GM15510 (cell line): Measurements from ENCODE around the gene GPC6.

Source experiments
- POLR2A ChIP-seq: IDR thresholded peaks from 3 replicates; pipeline ENCODE4 v1.6.1; 2011; ENCODE audit warnings: borderline replicate concordance; ENCODE audit not compliant: insufficient read length; ENCODE audit errors: extremely low read depth

GPC6 gene

GRCh38 chr13:93915269-93915809, 688.7 kb downstream of the GPC6 start:
- no peak for TF ChIP-seq POLR2A

GRCh38 chr13:93922063-93922855, 695.7 kb downstream of the GPC6 start:
- no peak for TF ChIP-seq POLR2A

- TF ChIP-seq POLR2A: no peak
Observed at GRCh38 chr13:93925990-93926389, 699.4 kb downstream of the GPC6 start.

- no peak for TF ChIP-seq POLR2A
Observed at GRCh38 chr13:93926425-93926824, 699.8 kb downstream of the GPC6 start.

- no peak for TF ChIP-seq POLR2A
Observed at GRCh38 chr13:93927431-93927830, 700.8 kb downstream of the GPC6 start.

- no peak for TF ChIP-seq POLR2A
Observed at GRCh38 chr13:93932901-93933300, 706.3 kb downstream of the GPC6 start.

- no peak for TF ChIP-seq POLR2A
Observed at GRCh38 chr13:93936901-93937300, 710.3 kb downstream of the GPC6 start.

- no peak for TF ChIP-seq POLR2A
Observed at GRCh38 chr13:93941444-93941843, 714.8 kb downstream of the GPC6 start.

GRCh38 chr13:93942016-93942415, 715.4 kb downstream of the GPC6 start:
- TF ChIP-seq POLR2A: no peak

GRCh38 chr13:93945621-93946020, 719.0 kb downstream of the GPC6 start:
- no peak for TF ChIP-seq POLR2A

GRCh38 chr13:93946994-93947393, 720.4 kb downstream of the GPC6 start:
- no peak for TF ChIP-seq POLR2A

GRCh38 chr13:93947651-93948050, 721.0 kb downstream of the GPC6 start:
- TF ChIP-seq POLR2A: no peak

GRCh38 chr13:93948162-93948922, 721.7 kb downstream of the GPC6 start:
- no peak for TF ChIP-seq POLR2A

- no peak for TF ChIP-seq POLR2A
Observed at GRCh38 chr13:93951108-93951507, 724.5 kb downstream of the GPC6 start.

- TF ChIP-seq POLR2A: no peak
Observed at GRCh38 chr13:93951951-93952350, 725.3 kb downstream of the GPC6 start.
